ENCODE data around the gene APOL1. TPM values are rescaled to one million over a fixed set of nuclear protein-coding genes. Genes with fewer than 3 reads are reported as not detected.
A peak's percentile ranks its signal among the peaks of the same experiment; 100 is the strongest.

APOL1 gene
- total and polyA plus RNA-seq, 7 donors, result 6.6 to 64.0 (median 16.0) TPM

- DNase-seq, result no peak
- no peak for TF ChIP-seq EP300 (IDR thresholded peaks at IDR 0.05)
- no peak for TF ChIP-seq CTCF (IDR thresholded peaks at IDR 0.05)
- TF ChIP-seq POLR2AphosphoS5 (IDR thresholded peaks at IDR 0.05), result no peak
- TF ChIP-seq POLR2A (IDR thresholded peaks at IDR 0.05), result no peak
- H3K4me1 ChIP-seq, result peaks cover 0 to 49% (median 43%) of the 10 kb centered on the region in 4 donors
- H3K4me3 ChIP-seq, result no peak overlapping the region
- H3K9me3 ChIP-seq, result no peaks in the 10 kb centered on the region
- intact Hi-C loops (cut with DNase I), result loop anchor here (5.0 kb wide), 1 partner anchor 38 kb away; no protein-coding TSS in a partner anchor
- peaks cover 3 to 42% (median 27%) of the 10 kb centered on the region in 4 donors for H3K36me3 ChIP-seq
- no peaks in the 10 kb centered on the region for H3K27me3 ChIP-seq
- whole genome bisulfite sequencing, 2 donors, result 76 to 79% methylated on average over 2 of the region's 2 CpGs
- no peak overlapping the region for H3K27ac ChIP-seq
Observed at GRCh38 chr22:36234919-36235318, 18.0 kb upstream of the APOL1 start.

DNA sequence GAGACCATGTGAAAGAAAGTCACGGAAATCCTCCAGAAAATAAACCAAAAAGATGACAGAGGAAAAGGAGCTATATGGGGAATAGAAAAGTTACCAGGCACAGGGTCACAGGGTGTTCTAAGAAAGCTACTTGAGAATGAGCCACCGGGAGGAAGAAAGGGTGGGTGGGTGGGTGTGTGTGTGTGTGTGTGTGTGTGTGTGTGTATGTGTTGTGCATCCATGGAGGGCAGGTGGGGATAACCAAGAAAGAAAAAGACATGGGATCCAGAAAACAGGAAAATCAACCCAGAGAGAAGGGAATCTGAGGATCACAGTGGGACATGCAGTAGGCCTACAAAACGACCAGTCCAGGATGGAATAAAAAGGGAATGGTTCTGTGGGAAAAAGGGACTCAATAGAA is 17.3 kb upstream of the APOL1 start:
- no peak overlapping the region for H3K4me3 ChIP-seq
- H3K27me3 ChIP-seq, result no peaks in the 10 kb centered on the region
- peaks cover 0 to 52% (median 44%) of the 10 kb centered on the region in 4 donors for H3K4me1 ChIP-seq
- intact Hi-C loops (cut with DNase I), result loop anchor here (5.0 kb wide), 1 partner anchor 38 kb away; no protein-coding TSS in a partner anchor
- H3K9me3 ChIP-seq, result no peaks in the 10 kb centered on the region
- no peak for TF ChIP-seq EP300 (IDR thresholded peaks at IDR 0.05)
- TF ChIP-seq POLR2A (IDR thresholded peaks at IDR 0.05), result no peak
- TF ChIP-seq POLR2AphosphoS5 (IDR thresholded peaks at IDR 0.05), result no peak
- TF ChIP-seq CTCF (IDR thresholded peaks at IDR 0.05), result no peak
- peaks cover 0 to 37% (median 22%) of the 10 kb centered on the region in 4 donors for H3K36me3 ChIP-seq
- H3K27ac ChIP-seq, result no peak overlapping the region
- WGBS, 2 donors, result 87 to 90% methylated on average over 3 of the region's 3 CpGs
- DNase-seq, result no peak

- peaks cover 0 to 26% (median 13%) of the 10 kb centered on the region in 4 donors for H3K36me3 ChIP-seq
- no peaks in the 10 kb centered on the region for H3K9me3 ChIP-seq
- peak overlapping the region; percentile 90 to 93 (median 90) for H3K27ac ChIP-seq
- no peak for DNase-seq
- peaks cover 0 to 52% (median 44%) of the 10 kb centered on the region in 4 donors for H3K4me1 ChIP-seq
- intact Hi-C loops (cut with DNase I), result loop anchor here (5.0 kb wide), 1 partner anchor 39 kb away; no protein-coding TSS in a partner anchor
- WGBS, 2 donors, result 80 to 88% methylated on average over 14 of the region's 14 CpGs
- H3K4me3 ChIP-seq, result peak overlapping the region in 2 of 4 donors; percentile 57 to 60
- TF ChIP-seq CTCF (IDR thresholded peaks at IDR 0.05), result no peak
- no peak for TF ChIP-seq EP300 (IDR thresholded peaks at IDR 0.05)
- no peak for TF ChIP-seq POLR2AphosphoS5 (IDR thresholded peaks at IDR 0.05)
- no peak for TF ChIP-seq POLR2A (IDR thresholded peaks at IDR 0.05)
- no peaks in the 10 kb centered on the region for H3K27me3 ChIP-seq
Observed at GRCh38 chr22:36236388-36237319, 16.3 kb upstream of the APOL1 start.

DNA sequence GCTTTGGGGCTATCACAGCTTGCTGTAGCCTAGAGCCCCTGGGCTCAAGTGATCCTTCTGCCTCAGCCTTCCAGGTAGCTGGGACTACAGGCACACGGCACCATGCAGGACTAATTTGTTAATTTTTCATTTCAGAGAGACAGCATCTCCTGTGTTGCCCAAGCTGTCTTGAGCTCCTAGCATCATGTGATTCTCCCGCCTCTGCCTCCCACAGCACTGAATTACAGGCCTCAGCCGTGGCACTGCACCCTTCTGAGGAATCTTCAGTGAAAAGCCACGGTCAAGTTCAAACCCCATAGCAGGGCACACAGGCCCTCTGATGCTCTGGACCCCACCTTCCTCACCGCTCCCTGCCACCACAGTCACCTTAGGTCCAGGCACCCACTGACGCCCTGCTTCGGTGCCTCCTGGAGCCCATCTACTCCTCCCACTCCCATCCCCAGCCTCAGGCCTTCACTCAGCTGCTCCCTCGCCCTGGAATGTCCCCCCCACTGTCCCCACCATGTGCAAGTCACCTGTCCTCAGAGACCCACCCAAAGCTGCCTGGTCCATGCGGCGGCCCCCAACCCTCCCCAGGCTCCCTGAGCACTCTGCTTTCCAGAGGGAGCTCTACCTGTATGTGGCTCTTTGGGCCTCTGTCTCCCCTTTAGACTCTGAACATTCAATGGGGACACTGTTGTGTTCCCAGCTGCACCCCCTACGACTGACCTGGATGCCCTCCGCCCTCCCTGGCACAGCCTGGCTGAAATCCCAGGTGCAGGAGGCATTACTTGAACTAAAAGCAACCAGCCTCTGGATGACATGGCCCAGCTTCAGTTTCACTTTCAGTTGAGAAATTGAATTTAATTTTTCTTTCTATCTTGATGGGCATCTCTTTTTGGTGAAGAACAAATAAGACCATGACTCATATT is 15.2 kb upstream of the APOL1 start:
- no peaks in the 10 kb centered on the region for H3K9me3 ChIP-seq
- H3K27ac ChIP-seq, result peak overlapping the region; percentile 90 to 93 (median 90)
- DNase-seq, result no peak
- peak overlapping the region; percentile 36 to 60 (median 55) for H3K4me3 ChIP-seq
- H3K27me3 ChIP-seq, result no peaks in the 10 kb centered on the region
- H3K4me1 ChIP-seq, result peaks cover 0 to 52% (median 44%) of the 10 kb centered on the region in 4 donors
- 61 to 70% methylated on average over 12 of the region's 12 CpGs for WGBS, 2 donors
- TF ChIP-seq CTCF (IDR thresholded peaks at IDR 0.05) (no peak), POLR2AphosphoS5 (IDR thresholded peaks at IDR 0.05) (no peak), EP300 (IDR thresholded peaks at IDR 0.05) (no peak), POLR2A (IDR thresholded peaks at IDR 0.05) (no peak)
- intact Hi-C loops (cut with DNase I), result loop anchor here (2.0 to 5.0 kb wide), 2 partner anchors 39 to 40 kb away; no protein-coding TSS in a partner anchor
- peaks cover 0 to 15% (median 5%) of the 10 kb centered on the region in 4 donors for H3K36me3 ChIP-seq
